ENCODE data around the gene ACSS2. TPM values are rescaled to one million over a fixed set of nuclear protein-coding genes. Genes with fewer than 3 reads are reported as not detected.

The ACSS2 gene
- total RNA-seq, 1 experiment from 2014 or later: 25.4 TPM

GRCh38 chr20:34949120-34949519, 72.7 kb downstream of the ACSS2 start:
- TF ChIP-seq REST (IDR thresholded peaks at IDR 0.05; ENCODE audit: insufficient read depth in 1 of 2, low read depth in 2 of 2, low read length in 1 of 2) (no peak), CTCF (IDR thresholded peaks at IDR 0.05) (no peak), TCF7L2 (IDR thresholded peaks at IDR 0.05; ENCODE audit: low read depth, low read length) (no peak), POLR2AphosphoS5 (IDR thresholded peaks at IDR 0.05; ENCODE audit: low read depth, low read length) (no peak), SIN3A (IDR thresholded peaks at IDR 0.05; ENCODE audit: borderline replicate concordance, insufficient read depth, low read depth, low read length) (no peak)
- no peak overlapping the region for H3K4me3 ChIP-seq (ENCODE audit: low read depth in 2 of 2, low read length in 2 of 2)
- POLR2A ChIA-PET: no interaction called here
- ATAC-seq (no peak), DNase-seq (ENCODE audit: low read depth, low spot score) (no peak)
- in situ Hi-C loops (cut with HindIII; ENCODE audit: low pct_unique_long_range_greater_than_20kb, low sequenced_read_pairs): no loop called here
- no peaks in the 10 kb centered on the region for H3K27me3 ChIP-seq (ENCODE audit: control insufficient read depth, insufficient read depth, low read length)
- CTCF ChIA-PET: no interaction called here
- H3K36me3 ChIP-seq (ENCODE audit: control insufficient read depth, insufficient read depth, low read length): peaks cover 6% of the 10 kb centered on the region
- H3K4me1 ChIP-seq (ENCODE audit: control insufficient read depth, insufficient read depth, low read length): no peaks in the 10 kb centered on the region
- intact Hi-C loops (cut with micrococcal nuclease; ENCODE audit: unreplicated experiment): no loop called here
- BruUV-seq (replicated peaks): no TSS peak
- no peaks in the 10 kb centered on the region for H3K9me3 ChIP-seq (ENCODE audit: control insufficient read depth, insufficient read depth, low read depth, low read length)
- H3K27ac ChIP-seq (ENCODE audit: low read length): no peak overlapping the region

DNA sequence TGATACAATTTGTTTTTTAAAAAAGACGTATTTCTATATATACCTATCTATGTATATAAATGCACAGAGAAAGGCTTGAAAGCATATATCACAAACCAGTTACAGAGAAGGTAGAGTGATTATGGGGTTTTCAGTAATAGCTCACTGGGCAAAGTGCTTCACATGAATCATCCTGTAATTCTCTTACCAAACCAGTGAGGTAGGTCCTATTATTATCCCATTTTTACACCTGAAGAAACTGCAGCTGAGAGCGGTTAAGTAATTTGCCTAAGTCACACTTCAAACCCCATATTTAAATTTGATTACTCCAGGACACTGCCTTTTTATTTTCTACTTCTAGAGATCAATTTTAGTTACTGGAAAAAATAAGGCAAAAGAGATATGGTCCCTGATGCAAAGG, 74.8 kb downstream of the ACSS2 start:
- no peak for TF ChIP-seq SIN3A (IDR thresholded peaks at IDR 0.05; ENCODE audit: borderline replicate concordance, insufficient read depth, low read depth, low read length)
- no peak for TF ChIP-seq TCF7L2 (IDR thresholded peaks at IDR 0.05; ENCODE audit: low read depth, low read length)
- TF ChIP-seq POLR2AphosphoS5 (IDR thresholded peaks at IDR 0.05; ENCODE audit: low read depth, low read length): no peak
- no peak for TF ChIP-seq REST (IDR thresholded peaks at IDR 0.05; ENCODE audit: insufficient read depth in 1 of 2, low read depth in 2 of 2, low read length in 1 of 2)
- no peak for TF ChIP-seq CTCF (IDR thresholded peaks at IDR 0.05)
- intact Hi-C loops (cut with micrococcal nuclease; ENCODE audit: unreplicated experiment) (no loop called here), in situ Hi-C loops (cut with HindIII; ENCODE audit: low pct_unique_long_range_greater_than_20kb, low sequenced_read_pairs) (no loop called here)
- CTCF ChIA-PET: no interaction called here
- Histone ChIP-seq H3K4me3 (ENCODE audit: low read depth in 2 of 2, low read length in 2 of 2) (no peak overlapping the region), H3K36me3 (ENCODE audit: control insufficient read depth, insufficient read depth, low read length) (peaks cover 6% of the 10 kb centered on the region; the same call in 1 of the 2 replicates), H3K27me3 (ENCODE audit: control insufficient read depth, insufficient read depth, low read length) (no peaks in the 10 kb centered on the region), H3K27ac (ENCODE audit: low read length) (no peak overlapping the region), H3K4me1 (ENCODE audit: control insufficient read depth, insufficient read depth, low read length) (peaks cover 8% of the 10 kb centered on the region), H3K9me3 (ENCODE audit: control insufficient read depth, insufficient read depth, low read depth, low read length) (no peaks in the 10 kb centered on the region)
- DNase-seq (ENCODE audit: low read depth, low spot score) (no peak), ATAC-seq (no peak)
- POLR2A ChIA-PET: no interaction called here
- no TSS peak for BruUV-seq (replicated peaks)
